Parathyroid adenoma (tissue), 2 donors: Measurements from ENCODE around the gene JMJD8.
"Not testable (repeated sequence)": the region's sequence is repeated elsewhere in the genome, so short reads cannot be mapped to it uniquely, and the experiment has no call there.

Experiments used
- H2AFZ ChIP-seq: fragments of 300-600 bp; sonication (generic); one replicate; pipeline ENCODE4 v1.7.0; 2017; ENCODE audit warnings: antibody characterized with exemption, mild to moderate bottlenecking
- H3K27ac ChIP-seq: fragments of 300-600 bp; sonication (generic); one replicate; pipeline ENCODE4 v1.7.0; 2017
- H3K27me3 ChIP-seq: fragments of 300-600 bp; sonication (generic); one replicate; pipeline ENCODE4 v1.7.0; 2017; ENCODE audit warnings: low read length; ENCODE audit not compliant: control insufficient read depth, insufficient read depth
- H3K36me3 ChIP-seq: fragments of 300-600 bp; sonication (generic); one replicate; pipeline ENCODE4 v1.7.0; 2017; ENCODE audit warnings: low read length; ENCODE audit not compliant: control insufficient read depth, insufficient read depth
- H3K4me1 ChIP-seq: fragments of 300-600 bp; sonication (generic); one replicate; pipeline ENCODE4 v1.7.0; 2017; ENCODE audit warnings: control low read depth
- H3K4me2 ChIP-seq: fragments of 300-600 bp; sonication (generic); one replicate; pipeline ENCODE4 v1.7.0; 2017; ENCODE audit warnings: low read length
- H3K4me3 ChIP-seq: fragments of 300-600 bp; sonication (generic); one replicate; pipeline ENCODE4 v1.7.0; 2017; ENCODE audit warnings: low read depth, low read length
- H3K79me2 ChIP-seq: fragments of 300-600 bp; sonication (generic); one replicate; pipeline ENCODE4 v1.7.0; 2017; ENCODE audit warnings: control low read depth
- H3K9ac ChIP-seq: fragments of 300-600 bp; sonication (generic); one replicate; pipeline ENCODE4 v1.7.0; 2017; ENCODE audit warnings: mild to moderate bottlenecking
- H3K9me3 ChIP-seq: fragments of 300-600 bp; sonication (generic); one replicate; pipeline ENCODE4 v1.7.0; 2017; ENCODE audit warnings: low read length; ENCODE audit not compliant: control insufficient read depth
- CTCF ChIP-seq: fragments of 300-600 bp; sonication (generic); IDR thresholded peaks from one replicate; pipeline ENCODE4 v1.7.0; 2017; ENCODE audit warnings: antibody characterized with exemption, mild to moderate bottlenecking
- donor health status: primary hyperparathyroidism.

JMJD8 gene

DNA sequence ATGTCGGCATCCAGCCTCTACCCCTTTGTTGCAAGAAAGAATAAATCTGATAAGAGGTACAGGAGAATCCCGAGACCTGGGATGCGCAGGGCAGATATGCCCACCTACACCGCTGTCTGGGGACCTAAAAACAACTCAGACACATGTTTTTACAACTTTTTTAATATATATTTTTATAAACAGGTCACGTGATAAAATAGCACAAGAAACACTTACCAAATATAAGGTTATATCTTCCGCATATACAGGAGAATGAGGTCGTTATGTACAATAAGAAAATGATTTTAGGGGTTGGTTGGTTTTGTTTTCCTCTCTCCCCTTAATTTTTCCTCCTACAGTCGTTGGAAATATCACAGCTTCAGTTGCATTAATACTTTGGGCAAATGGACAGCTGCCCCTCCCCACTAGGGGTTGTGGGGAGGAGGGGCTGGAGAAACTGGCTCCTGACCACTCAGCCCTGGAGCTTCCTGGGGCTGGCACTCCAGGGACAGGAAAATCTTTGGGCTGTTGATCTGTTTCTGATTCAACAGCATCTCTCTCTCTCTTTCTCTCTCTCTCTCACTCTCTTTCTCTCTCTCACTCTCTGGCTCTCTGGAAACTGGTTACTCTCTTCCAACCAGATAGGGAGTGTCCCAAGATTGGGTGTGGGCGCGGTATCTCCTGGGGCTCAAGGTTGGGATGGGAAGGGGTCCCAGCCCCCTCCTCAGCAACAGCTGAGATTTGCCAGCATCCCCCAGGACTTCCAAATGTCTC lies 8.4 kb upstream of the JMJD8 start:
- Histone ChIP-seq H2AFZ (no peak overlapping the region), H3K27me3 (no peaks in the 10 kb centered on the region), H3K27ac (no peak overlapping the region), H3K4me2 (no peak overlapping the region), H3K4me3 (no peak overlapping the region), H3K9me3 (no peaks in the 10 kb centered on the region), H3K36me3 (no peaks in the 10 kb centered on the region), H3K4me1 (peaks cover 22% of the 10 kb centered on the region), H3K79me2 (peaks cover 3% of the 10 kb centered on the region), H3K9ac (no peak overlapping the region)
- no peak for TF ChIP-seq CTCF

DNA sequence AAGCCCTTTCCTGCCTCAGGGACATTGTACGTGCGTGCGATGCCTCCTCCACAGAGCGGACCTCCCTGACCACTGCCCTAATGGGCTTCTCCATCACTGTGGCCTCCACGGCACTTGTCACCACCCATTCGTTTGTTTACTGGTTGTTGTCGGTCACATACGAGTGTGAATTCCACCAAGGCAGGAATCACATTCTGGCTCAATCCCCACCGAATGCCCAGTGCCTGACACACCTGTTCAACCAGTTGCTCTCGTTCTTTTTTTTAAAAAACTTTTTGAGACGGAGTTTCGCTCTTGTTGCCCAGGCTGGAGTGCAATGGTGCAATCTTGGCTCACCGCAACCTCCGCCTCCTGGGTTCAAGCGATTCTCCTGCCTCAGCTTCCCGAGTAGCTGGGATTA lies 7.1 kb upstream of the JMJD8 start:
- not testable (repeated sequence) for H3K79me2 ChIP-seq, H2AFZ ChIP-seq, H3K4me2 ChIP-seq, H3K4me3 ChIP-seq, H3K27me3 ChIP-seq, H3K36me3 ChIP-seq, H3K27ac ChIP-seq, H3K9me3 ChIP-seq, H3K9ac ChIP-seq
- H3K4me1 ChIP-seq, result peaks cover 22% of the 10 kb centered on the region

- Histone ChIP-seq H3K27ac (peak overlapping the region; percentile 74), H3K27me3 (no peaks in the 10 kb centered on the region), H3K9ac (peak overlapping the region; percentile 15), H2AFZ (peak overlapping the region; percentile 87), H3K4me3 (peak overlapping the region; percentile 89), H3K4me1 (peaks cover 24% of the 10 kb centered on the region), H3K36me3 (no peaks in the 10 kb centered on the region), H3K4me2 (peak overlapping the region; percentile 94), H3K79me2 (peaks cover 6% of the 10 kb centered on the region), H3K9me3 (no peaks in the 10 kb centered on the region)
- TF ChIP-seq CTCF, result no peak
These were observed 5.2 kb upstream of the JMJD8 start for GRCh38 chr16:689175-689897.

DNA sequence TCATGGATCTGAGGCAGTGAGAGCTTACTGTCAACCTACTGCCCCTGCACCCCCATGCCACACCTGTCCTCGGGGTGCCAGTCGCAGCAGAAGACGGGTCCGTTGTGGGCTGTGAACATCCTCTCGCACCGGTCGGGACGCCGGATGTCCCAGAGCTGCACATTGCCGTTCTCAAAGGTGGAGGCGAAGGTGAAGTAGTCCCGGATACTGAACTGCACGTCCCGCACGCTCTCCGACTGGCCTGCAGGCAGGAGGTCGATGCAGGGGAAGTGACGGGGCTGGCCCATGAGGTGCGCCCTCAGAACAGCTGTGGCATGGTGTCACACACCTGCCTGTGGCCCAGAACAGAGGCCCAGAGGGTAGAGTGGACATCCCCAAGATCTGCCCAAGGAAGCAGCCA lies 3.4 kb upstream of the JMJD8 start:
- Histone ChIP-seq H3K27me3 (no peaks in the 10 kb centered on the region), H3K4me3 (no peak overlapping the region), H3K4me1 (peaks cover 20% of the 10 kb centered on the region), H2AFZ (no peak overlapping the region), H3K4me2 (no peak overlapping the region), H3K9ac (no peak overlapping the region), H3K9me3 (no peaks in the 10 kb centered on the region), H3K79me2 (peaks cover 8% of the 10 kb centered on the region), H3K36me3 (no peaks in the 10 kb centered on the region), H3K27ac (no peak overlapping the region)
- TF ChIP-seq CTCF, result no peak

DNA sequence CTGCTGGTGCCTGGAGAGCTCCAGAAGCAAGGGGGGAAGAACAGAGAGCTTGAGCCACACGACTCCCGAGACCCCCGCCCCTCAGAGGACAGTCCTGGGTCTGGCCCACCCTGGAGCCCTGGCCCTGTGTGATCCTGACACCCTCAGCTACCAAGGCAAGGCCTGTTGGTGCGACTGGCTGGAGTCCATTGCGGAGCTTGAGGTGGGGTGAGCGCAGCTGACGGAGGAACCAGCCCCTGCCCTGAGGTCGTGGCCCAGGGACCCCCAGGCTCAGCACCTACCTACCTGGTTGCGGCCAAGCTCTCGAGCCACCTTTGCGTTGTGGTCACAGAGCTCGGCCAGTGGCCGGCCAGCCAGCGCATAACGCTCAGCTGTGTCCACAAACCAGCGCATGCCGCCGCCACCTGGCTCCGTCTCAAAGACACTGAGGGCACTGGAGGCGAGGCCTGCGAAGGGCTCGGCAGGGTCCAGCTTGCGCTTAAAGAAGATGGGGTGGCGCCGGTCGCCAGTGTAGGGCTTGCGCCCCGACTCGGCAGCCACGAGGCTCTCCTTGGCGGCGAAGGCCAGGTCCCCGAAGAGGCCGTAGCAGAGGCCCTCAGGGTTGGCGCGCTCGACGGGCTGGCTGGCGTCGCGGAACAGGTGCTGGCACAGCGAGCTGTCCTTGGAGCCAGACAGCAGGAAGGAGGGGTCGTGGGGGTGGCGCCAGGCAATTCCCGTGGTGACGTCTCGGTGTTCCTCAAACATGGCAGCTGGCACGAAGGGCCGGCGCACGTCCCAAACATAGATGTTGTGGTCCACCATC lies 2.5 kb upstream of the JMJD8 start:
- Histone ChIP-seq H3K36me3 (no peaks in the 10 kb centered on the region), H3K27ac (no peak overlapping the region), H3K9ac (no peak overlapping the region), H3K4me2 (no peak overlapping the region), H2AFZ (no peak overlapping the region), H3K79me2 (peaks cover 8% of the 10 kb centered on the region), H3K9me3 (no peaks in the 10 kb centered on the region), H3K4me3 (no peak overlapping the region), H3K27me3 (no peaks in the 10 kb centered on the region), H3K4me1 (peaks cover 16% of the 10 kb centered on the region)
- TF ChIP-seq CTCF, result no peak
